Testis (tissue), 2 donors: ENCODE results near the gene DGKB.

ENCODE experiments used
- POLR2A ChIP-seq: fragments of 450-650 bp; IDR thresholded peaks from one replicate; pipeline ENCODE4 v1.6.1; 2017; ENCODE audit warnings: antibody characterized with exemption, mild to moderate bottlenecking, moderate library complexity
- TF ChIP-seq, protein P1 (sequence below), 3 experiments: fragments of 450-650 bp in 2 of 3; fragments of 200-600 bp in 1 of 3; sonication (generic) in 1 of 3; IDR thresholded peaks; one replicate each; pipeline ENCODE4 v1.5.1; 2016 to 2019; ENCODE audit warnings: antibody characterized with exemption in 3 of 3, mild to moderate bottlenecking in 2 of 3, moderate library complexity in 1 of 3

DNA sequence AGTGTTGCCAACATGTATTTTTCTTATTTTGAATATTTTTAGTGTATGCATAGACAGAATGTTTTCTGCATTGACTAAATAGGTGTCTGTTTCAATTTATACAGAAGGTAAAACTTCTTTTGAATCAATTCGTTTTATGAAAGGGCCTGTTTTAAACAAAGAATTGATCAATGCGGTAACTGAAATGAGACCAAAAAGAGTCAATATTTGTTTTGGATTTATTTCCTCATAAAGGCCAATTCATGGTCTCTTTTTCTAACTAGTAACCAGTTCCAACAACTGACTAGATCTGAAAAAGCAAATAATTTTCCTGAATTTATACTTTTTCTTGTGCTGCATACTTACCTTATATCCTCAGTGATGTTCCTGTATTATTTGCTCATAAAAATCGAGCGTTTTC, 320.5 kb downstream of the DGKB start:
- TF ChIP-seq POLR2A, result no peak
- TF ChIP-seq, protein P1, sequence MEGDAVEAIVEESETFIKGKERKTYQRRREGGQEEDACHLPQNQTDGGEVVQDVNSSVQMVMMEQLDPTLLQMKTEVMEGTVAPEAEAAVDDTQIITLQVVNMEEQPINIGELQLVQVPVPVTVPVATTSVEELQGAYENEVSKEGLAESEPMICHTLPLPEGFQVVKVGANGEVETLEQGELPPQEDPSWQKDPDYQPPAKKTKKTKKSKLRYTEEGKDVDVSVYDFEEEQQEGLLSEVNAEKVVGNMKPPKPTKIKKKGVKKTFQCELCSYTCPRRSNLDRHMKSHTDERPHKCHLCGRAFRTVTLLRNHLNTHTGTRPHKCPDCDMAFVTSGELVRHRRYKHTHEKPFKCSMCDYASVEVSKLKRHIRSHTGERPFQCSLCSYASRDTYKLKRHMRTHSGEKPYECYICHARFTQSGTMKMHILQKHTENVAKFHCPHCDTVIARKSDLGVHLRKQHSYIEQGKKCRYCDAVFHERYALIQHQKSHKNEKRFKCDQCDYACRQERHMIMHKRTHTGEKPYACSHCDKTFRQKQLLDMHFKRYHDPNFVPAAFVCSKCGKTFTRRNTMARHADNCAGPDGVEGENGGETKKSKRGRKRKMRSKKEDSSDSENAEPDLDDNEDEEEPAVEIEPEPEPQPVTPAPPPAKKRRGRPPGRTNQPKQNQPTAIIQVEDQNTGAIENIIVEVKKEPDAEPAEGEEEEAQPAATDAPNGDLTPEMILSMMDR (IDR thresholded peaks at IDR 0.05), result no peak
